Muscle layer of duodenum (tissue), 2 donors: ENCODE results near the gene PHACTR4.
"Not testable (repeated sequence)": the region's sequence is repeated elsewhere in the genome, so short reads cannot be mapped to it uniquely, and the experiment has no call there.

ENCODE experiments used
- H3K27ac ChIP-seq: one replicate; pipeline ENCODE4 v1.7.0; 2013; ENCODE audit warnings: mild to moderate bottlenecking, low read length
- H3K27me3 ChIP-seq: one replicate; pipeline ENCODE4 v1.7.0; 2013; ENCODE audit warnings: low read depth, mild to moderate bottlenecking, control low read depth, low read length
- H3K36me3 ChIP-seq, 2 donors: one replicate each; pipeline ENCODE4 v1.7.0; 2013; ENCODE audit warnings: low read length in 2 of 2, control low read depth in 1 of 2, mild to moderate bottlenecking in 1 of 2; ENCODE audit not compliant: insufficient read depth in 2 of 2, control insufficient read depth in 1 of 2
- H3K4me1 ChIP-seq, 2 donors: one replicate each; pipeline ENCODE4 v1.7.0; 2013; ENCODE audit warnings: low read length in 2 of 2, mild to moderate bottlenecking in 2 of 2, control low read depth in 1 of 2, moderate library complexity in 1 of 2; ENCODE audit not compliant: insufficient read depth in 2 of 2, control insufficient read depth in 1 of 2
- H3K4me3 ChIP-seq, 2 donors: one replicate each; pipeline ENCODE4 v1.7.0; 2013; ENCODE audit warnings: low read length in 2 of 2, low read depth in 1 of 2, mild to moderate bottlenecking in 1 of 2
- H3K9me3 ChIP-seq, 2 donors: one replicate each; pipeline ENCODE4 v1.7.0; 2013; ENCODE audit warnings: low read length in 2 of 2, control low read depth in 1 of 2, mild to moderate bottlenecking in 1 of 2; ENCODE audit not compliant: control insufficient read depth in 1 of 2
- donor health status: healthy.

PHACTR4 gene

GRCh38 chr1:28340221-28340974 is 29.1 kb upstream of the PHACTR4 start:
- Histone ChIP-seq H3K4me3 (no peak overlapping the region), H3K27ac (no peak overlapping the region), H3K36me3 (peaks cover 4 to 5% of the 10 kb centered on the region in 2 donors), H3K9me3 (no peaks in the 10 kb centered on the region), H3K4me1 (no peaks in the 10 kb centered on the region), H3K27me3 (no peaks in the 10 kb centered on the region)

- H3K4me1 ChIP-seq, result no peaks in the 10 kb centered on the region
- no peaks in the 10 kb centered on the region for H3K36me3 ChIP-seq
- no peak overlapping the region for H3K4me3 ChIP-seq
- no peaks in the 10 kb centered on the region for H3K9me3 ChIP-seq
- no peak overlapping the region for H3K27ac ChIP-seq
- H3K27me3 ChIP-seq, result no peaks in the 10 kb centered on the region
Measured at GRCh38 chr1:28341591-28341990, 27.9 kb upstream of the PHACTR4 start.

GRCh38 chr1:28343405-28343804 is 26.1 kb upstream of the PHACTR4 start:
- H3K36me3 ChIP-seq, result no peaks in the 10 kb centered on the region
- H3K27me3 ChIP-seq, result no peaks in the 10 kb centered on the region
- H3K4me3 ChIP-seq, result no peak overlapping the region
- no peaks in the 10 kb centered on the region for H3K9me3 ChIP-seq
- H3K4me1 ChIP-seq, result no peaks in the 10 kb centered on the region
- no peak overlapping the region for H3K27ac ChIP-seq

- H3K4me1 ChIP-seq, H3K36me3 ChIP-seq, H3K27me3 ChIP-seq, H3K9me3 ChIP-seq, H3K27ac ChIP-seq, H3K4me3 ChIP-seq: not testable (repeated sequence)
Measured at GRCh38 chr1:28353248-28353810, 16.2 kb upstream of the PHACTR4 start.

GRCh38 chr1:28354121-28354520 is 15.4 kb upstream of the PHACTR4 start:
- H3K27me3 ChIP-seq, result no peaks in the 10 kb centered on the region
- no peaks in the 10 kb centered on the region for H3K4me1 ChIP-seq
- no peaks in the 10 kb centered on the region for H3K9me3 ChIP-seq
- H3K4me3 ChIP-seq, result no peak overlapping the region
- no peaks in the 10 kb centered on the region for H3K36me3 ChIP-seq
- H3K27ac ChIP-seq, result no peak overlapping the region

- H3K27ac ChIP-seq, result no peak overlapping the region
- H3K4me3 ChIP-seq, result no peak overlapping the region
- no peaks in the 10 kb centered on the region for H3K4me1 ChIP-seq
- no peaks in the 10 kb centered on the region for H3K9me3 ChIP-seq
- H3K27me3 ChIP-seq, result no peaks in the 10 kb centered on the region
- no peaks in the 10 kb centered on the region for H3K36me3 ChIP-seq
Measured at GRCh38 chr1:28358716-28359115, 10.8 kb upstream of the PHACTR4 start.

GRCh38 chr1:28359592-28360239 is 9.8 kb upstream of the PHACTR4 start:
- Histone ChIP-seq H3K4me1 (no peaks in the 10 kb centered on the region), H3K4me3 (no peak overlapping the region), H3K27ac (no peak overlapping the region), H3K36me3 (no peaks in the 10 kb centered on the region), H3K27me3 (no peaks in the 10 kb centered on the region), H3K9me3 (no peaks in the 10 kb centered on the region)

GRCh38 chr1:28364888-28365287 is 4.7 kb upstream of the PHACTR4 start:
- H3K27me3 ChIP-seq, result no peaks in the 10 kb centered on the region
- H3K4me3 ChIP-seq, result no peak overlapping the region
- no peaks in the 10 kb centered on the region for H3K36me3 ChIP-seq
- no peaks in the 10 kb centered on the region for H3K9me3 ChIP-seq
- no peak overlapping the region for H3K27ac ChIP-seq
- peaks cover 0 to 5% of the 10 kb centered on the region in 2 donors for H3K4me1 ChIP-seq

GRCh38 chr1:28365864-28366263 is 3.7 kb upstream of the PHACTR4 start:
- H3K4me1 ChIP-seq, result peaks cover 4 to 5% of the 10 kb centered on the region in 2 donors
- H3K27me3 ChIP-seq, result no peaks in the 10 kb centered on the region
- no peak overlapping the region for H3K27ac ChIP-seq
- H3K36me3 ChIP-seq, result no peaks in the 10 kb centered on the region
- no peaks in the 10 kb centered on the region for H3K9me3 ChIP-seq
- no peak overlapping the region for H3K4me3 ChIP-seq

- not testable (repeated sequence) for H3K36me3 ChIP-seq, H3K4me1 ChIP-seq, H3K27me3 ChIP-seq, H3K4me3 ChIP-seq, H3K9me3 ChIP-seq, H3K27ac ChIP-seq
Measured at GRCh38 chr1:28368608-28369007, 932 bp upstream of the PHACTR4 start.

GRCh38 chr1:28370239-28371009 is 884 bp downstream of the PHACTR4 start:
- Histone ChIP-seq H3K27me3 (no peaks in the 10 kb centered on the region), H3K27ac (peak overlapping the region; percentile 82), H3K36me3 (no peaks in the 10 kb centered on the region), H3K9me3 (no peaks in the 10 kb centered on the region), H3K4me1 (peaks cover 11 to 17% of the 10 kb centered on the region in 2 donors), H3K4me3 (peak overlapping the region; percentile 90 to 92)
